ENCODE data around the gene YJU2.
"Not testable (repeated sequence)": the region's sequence is repeated elsewhere in the genome, so short reads cannot be mapped to it uniquely, and the experiment has no call there.

The YJU2 gene

GRCh38 chr19:4267901-4268815 is 21.3 kb downstream of the YJU2 start:
- H3K4me1 Mint-ChIP-seq (ENCODE audit: low read depth): peaks cover 32% of the 10 kb centered on the region
- H3K9me3 Mint-ChIP-seq: no peaks in the 10 kb centered on the region
- H3K27me3 Mint-ChIP-seq: no peaks in the 10 kb centered on the region
- H3K4me3 Mint-ChIP-seq: no peak overlapping the region
- H3K36me3 Mint-ChIP-seq (ENCODE audit: low read depth): peaks cover 87% of the 10 kb centered on the region
- peak overlapping the region; percentile 11 for H3K27ac Mint-ChIP-seq
- intact Hi-C loops (cut with micrococcal nuclease): loop anchor here (1.0 kb wide), 1 partner anchor 84 kb away; no protein-coding TSS in a partner anchor

- H3K9me3 Mint-ChIP-seq: no peaks in the 10 kb centered on the region
- no peaks in the 10 kb centered on the region for H3K27me3 Mint-ChIP-seq
- peaks cover 28% of the 10 kb centered on the region for H3K4me1 Mint-ChIP-seq (ENCODE audit: low read depth)
- peak overlapping the region; percentile 11 for H3K27ac Mint-ChIP-seq
- no peak overlapping the region for H3K4me3 Mint-ChIP-seq
- intact Hi-C loops (cut with micrococcal nuclease): no loop called here
- H3K36me3 Mint-ChIP-seq (ENCODE audit: low read depth): peaks cover 79% of the 10 kb centered on the region
Measured at GRCh38 chr19:4268816-4269430, 22.0 kb downstream of the YJU2 start.

- intact Hi-C loops (cut with micrococcal nuclease): no loop called here
- no peak overlapping the region for H3K4me3 Mint-ChIP-seq
- no peak overlapping the region for H3K27ac Mint-ChIP-seq
- H3K9me3 Mint-ChIP-seq: no peaks in the 10 kb centered on the region
- peaks cover 40% of the 10 kb centered on the region for H3K36me3 Mint-ChIP-seq (ENCODE audit: low read depth)
- peaks cover 18% of the 10 kb centered on the region for H3K27me3 Mint-ChIP-seq
- H3K4me1 Mint-ChIP-seq (ENCODE audit: low read depth): no peaks in the 10 kb centered on the region
Measured at GRCh38 chr19:4272894-4273293, 26.0 kb downstream of the YJU2 start.

GRCh38 chr19:4274321-4274686 is 27.4 kb downstream of the YJU2 start:
- H3K4me3 Mint-ChIP-seq; H3K4me1 Mint-ChIP-seq (ENCODE audit: low read depth); H3K9me3 Mint-ChIP-seq; intact Hi-C loops (cut with micrococcal nuclease); H3K27ac Mint-ChIP-seq: not testable (repeated sequence)
- Mint-ChIP-seq H3K36me3 (ENCODE audit: low read depth) (peaks cover 26% of the 10 kb centered on the region), H3K27me3 (peaks cover 28% of the 10 kb centered on the region)

- Mint-ChIP-seq H3K27ac (no peak overlapping the region), H3K4me3 (no peak overlapping the region), H3K4me1 (ENCODE audit: low read depth) (peaks cover 5% of the 10 kb centered on the region), H3K27me3 (peaks cover 54% of the 10 kb centered on the region), H3K9me3 (no peaks in the 10 kb centered on the region), H3K36me3 (ENCODE audit: low read depth) (no peaks in the 10 kb centered on the region)
- intact Hi-C loops (cut with micrococcal nuclease): no loop called here
Measured at GRCh38 chr19:4277191-4277696, 30.4 kb downstream of the YJU2 start.

- Mint-ChIP-seq H3K4me1 (ENCODE audit: low read depth) (peaks cover 5% of the 10 kb centered on the region), H3K9me3 (no peaks in the 10 kb centered on the region), H3K27ac (no peak overlapping the region), H3K36me3 (ENCODE audit: low read depth) (no peaks in the 10 kb centered on the region), H3K27me3 (peaks cover 61% of the 10 kb centered on the region), H3K4me3 (no peak overlapping the region)
- intact Hi-C loops (cut with micrococcal nuclease): no loop called here
Measured at GRCh38 chr19:4278010-4278409, 31.1 kb downstream of the YJU2 start.

- H3K4me1 Mint-ChIP-seq (ENCODE audit: low read depth): peaks cover 5% of the 10 kb centered on the region
- no peaks in the 10 kb centered on the region for H3K36me3 Mint-ChIP-seq (ENCODE audit: low read depth)
- peaks cover 64% of the 10 kb centered on the region for H3K27me3 Mint-ChIP-seq
- no peaks in the 10 kb centered on the region for H3K9me3 Mint-ChIP-seq
- intact Hi-C loops (cut with micrococcal nuclease): no loop called here
- no peak within 1 kb of the TSS for H3K4me3 Mint-ChIP-seq
- H3K27ac Mint-ChIP-seq: no peak within 1 kb of the TSS
Measured at GRCh38 chr19:4278419-4279266, 31.8 kb downstream of the YJU2 start, which contains the start of gene SHD. Gene SHD (plus strand): TSS chr19:4279266. CDS start chr19:4280064, 798 bp downstream.

- Mint-ChIP-seq H3K9me3 (no peaks in the 10 kb centered on the region), H3K27me3 (peaks cover 66% of the 10 kb centered on the region), H3K4me1 (ENCODE audit: low read depth) (peaks cover 5% of the 10 kb centered on the region), H3K36me3 (ENCODE audit: low read depth) (no peaks in the 10 kb centered on the region), H3K27ac (no peak overlapping the region), H3K4me3 (no peak overlapping the region)
- intact Hi-C loops (cut with micrococcal nuclease): no loop called here
Measured at GRCh38 chr19:4279267-4279529, 32.3 kb downstream of the YJU2 start.

GRCh38 chr19:4279530-4280422 is 32.9 kb downstream of the YJU2 start:
- intact Hi-C loops (cut with micrococcal nuclease): no loop called here
- H3K9me3 Mint-ChIP-seq: no peaks in the 10 kb centered on the region

GRCh38 chr19:4284176-4284958 is 37.5 kb downstream of the YJU2 start:
- Mint-ChIP-seq H3K36me3 (ENCODE audit: low read depth) (no peaks in the 10 kb centered on the region), H3K27ac (no peak overlapping the region), H3K4me1 (ENCODE audit: low read depth) (peaks cover 21% of the 10 kb centered on the region), H3K9me3 (no peaks in the 10 kb centered on the region), H3K4me3 (no peak overlapping the region), H3K27me3 (peaks cover 59% of the 10 kb centered on the region)
- intact Hi-C loops (cut with micrococcal nuclease): no loop called here

More at GRCh38 chr19:4279530-4280422, 32.9 kb downstream of the YJU2 start:
- H3K27ac Mint-ChIP-seq: no peak overlapping the region
- H3K4me1 Mint-ChIP-seq (ENCODE audit: low read depth): peaks cover 11% of the 10 kb centered on the region
- H3K27me3 Mint-ChIP-seq: peaks cover 72% of the 10 kb centered on the region
- no peaks in the 10 kb centered on the region for H3K36me3 Mint-ChIP-seq (ENCODE audit: low read depth)
- H3K4me3 Mint-ChIP-seq: no peak overlapping the region

GRCh38 chr19:4284974-4285373 is 38.1 kb downstream of the YJU2 start:
- Mint-ChIP-seq H3K27ac (no peak overlapping the region), H3K36me3 (ENCODE audit: low read depth) (no peaks in the 10 kb centered on the region), H3K4me3 (no peak overlapping the region), H3K9me3 (no peaks in the 10 kb centered on the region), H3K4me1 (ENCODE audit: low read depth) (peaks cover 16% of the 10 kb centered on the region), H3K27me3 (peaks cover 54% of the 10 kb centered on the region)
- intact Hi-C loops (cut with micrococcal nuclease): no loop called here

- peaks cover 43% of the 10 kb centered on the region for H3K27me3 Mint-ChIP-seq
- H3K27ac Mint-ChIP-seq; intact Hi-C loops (cut with micrococcal nuclease); H3K9me3 Mint-ChIP-seq; H3K4me3 Mint-ChIP-seq; H3K36me3 Mint-ChIP-seq (ENCODE audit: low read depth): not testable (repeated sequence)
- H3K4me1 Mint-ChIP-seq (ENCODE audit: low read depth): peaks cover 16% of the 10 kb centered on the region
Measured at GRCh38 chr19:4286141-4286540, 39.3 kb downstream of the YJU2 start.

Data from dendritic cell treated with granulocyte-macrophage colony-stimulating factor and Interleukin-4, amounts not matched to agents 40 ng/mL and 50 ng/mL, for 4 days (primary cell).